ENCODE measurements around the gene EXOC2.

Gene EXOC2

DNA sequence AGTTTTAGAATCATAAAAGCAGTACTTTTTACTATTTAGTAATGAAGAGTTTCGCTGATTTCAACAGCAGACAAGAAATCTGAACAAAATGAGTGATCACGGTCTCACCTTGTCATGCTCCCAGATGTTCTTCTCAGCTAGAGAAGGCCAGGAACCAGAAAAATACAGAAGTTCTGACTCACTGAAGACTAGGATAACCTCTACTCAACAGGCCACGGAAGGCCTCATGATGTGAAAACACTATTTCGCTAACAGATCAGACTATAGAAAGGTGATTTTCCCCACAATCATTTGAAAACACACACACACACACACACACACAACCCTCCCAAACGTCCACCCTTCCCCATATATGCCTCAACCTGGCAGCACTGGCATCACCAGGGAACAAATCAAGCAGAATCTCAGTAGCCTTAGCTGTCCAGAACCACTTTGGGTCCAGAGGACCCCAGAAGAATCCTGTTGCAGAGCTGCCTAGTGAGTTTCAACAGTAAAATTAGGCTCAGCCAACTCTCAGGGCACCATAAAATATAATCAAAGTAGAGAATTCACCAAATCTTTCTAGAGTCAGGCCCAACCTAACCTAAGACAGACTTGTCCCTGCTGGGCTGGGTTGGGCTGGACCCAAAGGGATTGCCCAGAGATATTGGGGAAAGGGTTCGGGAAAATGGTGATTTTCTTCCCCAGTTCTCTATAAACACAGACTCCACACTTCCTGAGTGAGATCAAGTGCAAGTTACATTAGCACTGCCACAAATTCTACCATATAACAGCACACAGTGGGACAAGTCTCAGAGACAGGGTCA lies 7.9 kb downstream of the EXOC2 start:
- H3K27ac ChIP-seq (ENCODE audit: low read depth, low read length): no peak overlapping the region
- H3K9me2 ChIP-seq (replicated peaks; ENCODE audit: control insufficient read depth, low read length): no peaks in the 10 kb centered on the region
- H3K4me3 ChIP-seq (ENCODE audit: low read length): no peak overlapping the region
- H3K79me2 ChIP-seq (ENCODE audit: control insufficient read depth, low read length): peaks cover 50% of the 10 kb centered on the region
- H4K20me1 ChIP-seq (ENCODE audit: control insufficient read depth, insufficient read depth, low read depth, low read length): peaks cover 4% of the 10 kb centered on the region; the same call in 1 of the 2 replicates
- no peak for TF ChIP-seq EZH2phosphoT487 (IDR thresholded peaks at IDR 0.05; ENCODE audit: borderline replicate concordance, low read length)
- TF ChIP-seq, protein P1, sequence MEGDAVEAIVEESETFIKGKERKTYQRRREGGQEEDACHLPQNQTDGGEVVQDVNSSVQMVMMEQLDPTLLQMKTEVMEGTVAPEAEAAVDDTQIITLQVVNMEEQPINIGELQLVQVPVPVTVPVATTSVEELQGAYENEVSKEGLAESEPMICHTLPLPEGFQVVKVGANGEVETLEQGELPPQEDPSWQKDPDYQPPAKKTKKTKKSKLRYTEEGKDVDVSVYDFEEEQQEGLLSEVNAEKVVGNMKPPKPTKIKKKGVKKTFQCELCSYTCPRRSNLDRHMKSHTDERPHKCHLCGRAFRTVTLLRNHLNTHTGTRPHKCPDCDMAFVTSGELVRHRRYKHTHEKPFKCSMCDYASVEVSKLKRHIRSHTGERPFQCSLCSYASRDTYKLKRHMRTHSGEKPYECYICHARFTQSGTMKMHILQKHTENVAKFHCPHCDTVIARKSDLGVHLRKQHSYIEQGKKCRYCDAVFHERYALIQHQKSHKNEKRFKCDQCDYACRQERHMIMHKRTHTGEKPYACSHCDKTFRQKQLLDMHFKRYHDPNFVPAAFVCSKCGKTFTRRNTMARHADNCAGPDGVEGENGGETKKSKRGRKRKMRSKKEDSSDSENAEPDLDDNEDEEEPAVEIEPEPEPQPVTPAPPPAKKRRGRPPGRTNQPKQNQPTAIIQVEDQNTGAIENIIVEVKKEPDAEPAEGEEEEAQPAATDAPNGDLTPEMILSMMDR (IDR thresholded peaks at IDR 0.05; ENCODE audit: low read depth, low read length, poor library complexity, severe bottlenecking): no peak
- no peaks in the 10 kb centered on the region for H3K9me3 ChIP-seq (ENCODE audit: control insufficient read depth, insufficient read depth, low read length)
- H3K36me3 ChIP-seq (ENCODE audit: control insufficient read depth, low read length): peaks cover 4% of the 10 kb centered on the region
- 0 out of 2 replicates have a peak overlapping the region, but pooled peaks have one; percentile 10 for H3K4me2 ChIP-seq (ENCODE audit: low read length)
- peaks cover 14% of the 10 kb centered on the region for H3K4me1 ChIP-seq (ENCODE audit: control insufficient read depth, low read length)
- no peaks in the 10 kb centered on the region for H3F3A ChIP-seq (ENCODE audit: control insufficient read depth, insufficient read depth)
- H3K27me3 ChIP-seq (ENCODE audit: control insufficient read depth, low read length): no peaks in the 10 kb centered on the region

- Histone ChIP-seq H3K36me3 (ENCODE audit: control insufficient read depth, low read length) (no peaks in the 10 kb centered on the region; the same call in 1 of the 2 replicates), H3K79me2 (ENCODE audit: control insufficient read depth, low read length) (peaks cover 39% of the 10 kb centered on the region), H3F3A (ENCODE audit: control insufficient read depth, insufficient read depth) (no peaks in the 10 kb centered on the region), H3K27ac (ENCODE audit: low read depth, low read length) (no peak overlapping the region), H4K20me1 (ENCODE audit: control insufficient read depth, insufficient read depth, low read depth, low read length) (peaks cover 4% of the 10 kb centered on the region; the same call in 1 of the 2 replicates), H3K27me3 (ENCODE audit: control insufficient read depth, low read length) (no peaks in the 10 kb centered on the region), H3K4me1 (ENCODE audit: control insufficient read depth, low read length) (peaks cover 14% of the 10 kb centered on the region), H3K9me2 (replicated peaks; ENCODE audit: control insufficient read depth, low read length) (no peaks in the 10 kb centered on the region), H3K4me3 (ENCODE audit: low read length) (no peak overlapping the region), H3K9me3 (ENCODE audit: control insufficient read depth, insufficient read depth, low read length) (no peaks in the 10 kb centered on the region), H3K4me2 (ENCODE audit: low read length) (no peak overlapping the region)
- TF ChIP-seq, protein P1 (IDR thresholded peaks at IDR 0.05; ENCODE audit: low read depth, low read length, poor library complexity, severe bottlenecking): no peak
- TF ChIP-seq EZH2phosphoT487 (IDR thresholded peaks at IDR 0.05; ENCODE audit: borderline replicate concordance, low read length): no peak
These were observed 9.0 kb downstream of the EXOC2 start for GRCh38 chr6:683742-684440.

DNA sequence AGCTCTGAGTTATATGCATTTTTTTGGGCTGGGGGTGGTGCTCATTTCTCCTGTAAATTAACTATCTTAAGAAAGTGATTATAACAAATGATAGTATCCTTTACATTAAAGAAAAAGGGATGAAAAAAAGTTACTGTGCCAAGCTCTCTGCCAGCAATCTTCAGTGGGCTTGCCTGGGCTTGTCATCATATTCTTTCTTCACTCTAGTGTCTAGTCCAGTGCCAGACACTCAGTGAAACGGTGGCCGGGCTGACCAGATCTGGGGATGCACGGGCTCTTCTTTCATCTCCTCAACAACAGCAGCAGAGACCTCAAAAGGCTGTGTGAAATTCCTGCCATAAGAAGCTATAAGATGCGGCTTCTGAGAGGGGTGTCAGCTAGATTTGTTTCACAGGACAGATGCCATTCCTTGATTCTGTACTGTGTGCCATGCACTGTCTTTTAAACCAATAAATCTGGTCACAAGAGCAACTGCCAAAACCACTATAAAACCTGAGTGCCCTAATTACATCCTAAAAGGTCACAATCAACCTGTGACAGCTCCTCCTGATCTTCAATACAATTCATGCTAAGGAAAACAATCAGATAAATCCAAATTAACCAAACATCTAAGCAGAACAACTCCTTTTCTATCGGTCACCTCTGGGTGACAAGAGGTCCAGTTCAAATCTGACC lies 12.1 kb downstream of the EXOC2 start:
- Histone ChIP-seq H3K9me2 (replicated peaks; ENCODE audit: control insufficient read depth, low read length) (no peaks in the 10 kb centered on the region), H3K36me3 (ENCODE audit: control insufficient read depth, low read length) (no peaks in the 10 kb centered on the region; the same call in 1 of the 2 replicates), H3K79me2 (ENCODE audit: control insufficient read depth, low read length) (peaks cover 42% of the 10 kb centered on the region), H3K9me3 (ENCODE audit: control insufficient read depth, insufficient read depth, low read length) (no peaks in the 10 kb centered on the region), H4K20me1 (ENCODE audit: control insufficient read depth, insufficient read depth, low read depth, low read length) (peaks cover 4% of the 10 kb centered on the region; the same call in 1 of the 2 replicates), H3K4me3 (ENCODE audit: low read length) (no peak overlapping the region), H3K27me3 (ENCODE audit: control insufficient read depth, low read length) (no peaks in the 10 kb centered on the region), H3K4me1 (ENCODE audit: control insufficient read depth, low read length) (peaks cover 14% of the 10 kb centered on the region), H3K4me2 (ENCODE audit: low read length) (no peak overlapping the region), H3K27ac (ENCODE audit: low read depth, low read length) (no peak overlapping the region), H3F3A (ENCODE audit: control insufficient read depth, insufficient read depth) (no peaks in the 10 kb centered on the region)
- TF ChIP-seq, protein P1 (IDR thresholded peaks at IDR 0.05; ENCODE audit: low read depth, low read length, poor library complexity, severe bottlenecking): no peak
- no peak for TF ChIP-seq EZH2phosphoT487 (IDR thresholded peaks at IDR 0.05; ENCODE audit: borderline replicate concordance, low read length)

All from DOHH2 (cell line).